ENCODE data around the gene MYBBP1A.

The MYBBP1A gene

DNA sequence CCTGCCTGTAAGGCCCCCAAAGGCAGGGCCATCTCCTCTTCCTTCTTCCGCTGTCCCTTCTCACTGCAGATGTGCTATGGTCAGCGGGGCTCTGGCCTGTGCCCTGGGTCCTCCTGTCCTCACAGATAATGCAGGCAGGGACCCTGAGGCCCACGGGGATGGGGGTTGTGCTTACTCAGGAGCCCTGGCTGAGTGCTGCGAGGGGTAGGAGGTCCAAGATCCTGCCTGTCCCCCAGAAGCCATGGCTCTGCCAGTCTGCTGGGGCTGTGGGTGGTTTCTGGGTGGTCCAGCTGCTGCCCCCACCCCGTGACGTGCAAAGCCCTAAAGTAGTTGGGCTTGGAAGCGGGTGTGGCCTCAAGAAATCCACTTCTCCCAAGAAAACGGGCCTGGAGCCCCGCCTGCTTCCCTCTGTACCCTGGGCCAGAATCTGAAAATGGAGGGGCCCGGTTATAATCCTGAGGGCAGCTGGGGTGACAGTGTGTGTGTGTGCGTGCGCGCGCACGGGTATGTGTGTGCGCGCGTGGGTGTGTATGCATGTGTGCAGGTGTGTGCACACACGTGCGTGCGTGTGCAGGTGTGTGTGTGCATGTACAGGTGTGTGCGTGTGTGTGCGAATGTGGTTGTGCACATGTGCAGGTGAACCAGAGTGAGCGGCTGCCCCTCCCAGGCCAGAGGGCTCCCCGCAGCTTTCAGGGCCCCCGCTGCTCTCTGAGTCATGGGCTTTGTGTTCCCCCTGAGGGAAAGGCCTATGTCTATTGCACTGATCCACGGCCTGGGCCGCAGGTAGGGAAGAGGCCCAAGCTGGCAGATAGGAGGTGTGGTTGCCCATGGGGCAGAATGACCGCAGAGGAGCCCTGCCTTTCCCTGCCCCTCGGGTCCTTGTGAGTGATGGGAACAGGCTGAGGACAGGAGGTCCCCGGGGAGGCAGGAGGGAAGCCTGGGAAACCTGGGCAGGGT, 42.8 kb downstream of the MYBBP1A start:
- no peak for DNase-seq
- TF ChIP-seq GATA1 (IDR thresholded peaks at IDR 0.05; ENCODE audit: low read depth, low read length) = no peak
- TF ChIP-seq POLR2A (IDR thresholded peaks at IDR 0.05; ENCODE audit: low read length) = no peak

GRCh38 chr17:4511199-4511932, 43.8 kb downstream of the MYBBP1A start:
- DNase-seq = no peak
- no peak for TF ChIP-seq GATA1 (IDR thresholded peaks at IDR 0.05; ENCODE audit: low read depth, low read length)

- TF ChIP-seq POLR2A (IDR thresholded peaks at IDR 0.05; ENCODE audit: low read length) (no peak), GATA1 (IDR thresholded peaks at IDR 0.05; ENCODE audit: low read depth, low read length) (no peak)
- no peak for DNase-seq
Observed at GRCh38 chr17:4510618-4510941, 44.6 kb downstream of the MYBBP1A start.

DNA sequence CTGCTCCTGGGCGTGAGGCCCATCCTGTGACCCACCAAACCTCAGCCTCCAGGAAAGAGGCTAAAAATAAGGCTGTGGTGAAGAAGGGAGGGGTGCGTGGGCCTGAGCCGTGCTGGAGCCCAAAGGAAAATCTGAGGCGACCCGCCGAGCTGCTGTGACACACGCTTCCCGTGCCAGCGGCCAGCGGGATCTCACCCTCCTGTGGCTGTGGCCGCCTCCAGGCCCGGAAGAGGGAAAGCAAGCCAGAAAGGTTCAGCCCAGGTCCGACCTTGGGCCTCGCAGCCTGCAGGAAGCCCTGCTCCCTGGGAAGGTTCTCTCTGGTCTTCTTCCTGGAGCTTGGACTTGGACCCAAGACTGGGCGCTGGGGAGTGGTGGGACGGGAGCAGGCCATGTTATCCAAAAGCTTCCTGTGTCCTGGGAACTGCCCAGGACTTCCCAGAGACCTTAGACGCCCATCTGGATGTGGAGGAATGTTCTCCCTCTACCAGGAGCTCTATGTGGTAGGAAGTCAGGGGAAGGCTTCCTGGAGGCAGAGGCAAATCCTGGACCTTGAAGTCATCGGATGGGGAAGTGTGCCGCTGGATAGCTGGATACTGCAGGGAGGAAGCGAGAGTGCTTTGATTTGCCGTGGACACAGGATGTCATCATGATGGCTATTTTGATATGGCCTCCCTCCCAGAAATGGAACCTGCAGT, 45.1 kb downstream of the MYBBP1A start:
- no peak for DNase-seq
- no peak for TF ChIP-seq POLR2A (IDR thresholded peaks at IDR 0.05; ENCODE audit: low read length)
- TF ChIP-seq GATA1 (IDR thresholded peaks at IDR 0.05; ENCODE audit: low read depth, low read length) = no peak

DNA sequence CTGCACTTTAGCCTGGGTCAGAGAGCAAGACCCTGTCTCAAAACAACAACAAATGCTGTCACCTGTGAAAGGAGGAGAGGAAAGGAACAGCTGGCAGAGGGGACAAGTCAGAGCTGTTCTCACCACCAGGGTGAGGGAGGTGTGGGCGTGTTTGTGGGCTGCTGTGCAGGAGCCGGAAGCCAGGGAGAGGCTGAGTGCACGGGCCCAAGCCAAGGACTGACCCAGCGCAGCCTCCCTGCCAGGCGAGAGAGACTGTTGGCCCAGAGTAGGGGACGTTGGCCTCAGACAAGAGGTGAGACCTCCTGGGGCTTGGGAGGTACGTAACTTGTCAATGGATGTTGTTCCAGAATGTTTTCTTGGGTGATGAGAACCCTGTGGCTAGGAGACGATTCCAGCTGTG, 45.8 kb downstream of the MYBBP1A start:
- DNase-seq = no peak
- TF ChIP-seq POLR2A (IDR thresholded peaks at IDR 0.05; ENCODE audit: low read length) (no peak), GATA1 (IDR thresholded peaks at IDR 0.05; ENCODE audit: low read depth, low read length) (no peak)

GRCh38 chr17:4508207-4508606, 47.0 kb downstream of the MYBBP1A start:
- no peak for DNase-seq
- no peak for TF ChIP-seq GATA1 (IDR thresholded peaks at IDR 0.05; ENCODE audit: low read depth, low read length)
- TF ChIP-seq POLR2A (IDR thresholded peaks at IDR 0.05; ENCODE audit: low read length) = no peak

DNA sequence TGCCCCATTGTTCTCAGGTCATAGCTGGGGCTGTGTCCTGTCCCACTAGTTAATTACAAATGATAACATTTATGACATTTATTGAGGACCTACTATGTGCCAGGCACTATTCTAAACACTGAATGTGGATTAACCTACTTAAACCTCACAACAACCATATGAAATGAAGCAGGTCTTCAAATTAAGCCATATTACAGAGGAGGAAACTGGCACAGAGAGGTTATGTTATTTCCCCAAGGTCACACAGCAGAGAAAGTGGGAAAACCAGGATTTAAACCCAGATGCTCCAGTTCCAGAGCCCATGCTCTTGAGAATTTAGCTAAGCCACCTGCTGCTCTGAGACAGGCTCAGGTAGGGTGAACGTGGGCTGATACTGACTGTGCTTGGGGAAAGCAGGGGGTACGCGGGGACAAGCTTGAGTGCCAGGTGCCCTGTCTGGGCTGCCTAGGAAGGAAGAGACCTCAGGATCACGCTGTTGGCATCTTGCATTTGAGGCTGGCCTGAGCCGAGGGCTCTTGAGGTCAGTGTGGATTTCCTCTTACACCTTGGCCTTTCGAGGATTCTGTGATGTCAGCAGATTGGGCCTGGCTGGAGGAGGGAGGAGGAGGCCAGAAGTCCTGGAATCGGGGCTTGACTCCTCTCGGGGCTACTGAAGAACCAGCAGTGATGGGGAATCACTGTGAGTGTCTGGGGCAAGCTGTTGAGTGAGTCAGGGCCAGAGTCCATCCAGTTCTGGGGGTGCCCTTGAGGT, 47.6 kb downstream of the MYBBP1A start:
- TF ChIP-seq GATA1 (IDR thresholded peaks at IDR 0.05; ENCODE audit: low read depth, low read length) (no peak), POLR2A (IDR thresholded peaks at IDR 0.05; ENCODE audit: low read length) (no peak)
- DNase-seq = no peak

- no peak for DNase-seq
- TF ChIP-seq POLR2A (IDR thresholded peaks at IDR 0.05; ENCODE audit: low read length) (no peak), GATA1 (IDR thresholded peaks at IDR 0.05; ENCODE audit: low read depth, low read length) (no peak)
Observed at GRCh38 chr17:4506892-4507291, 48.3 kb downstream of the MYBBP1A start.

GRCh38 chr17:4506175-4506813, 48.9 kb downstream of the MYBBP1A start:
- DNase-seq = peak; percentile 60 to 89
- TF ChIP-seq POLR2A (IDR thresholded peaks at IDR 0.05; ENCODE audit: low read length) = no peak
- no peak for TF ChIP-seq GATA1 (IDR thresholded peaks at IDR 0.05; ENCODE audit: low read depth, low read length)

GRCh38 chr17:4505187-4505586, 50.0 kb downstream of the MYBBP1A start:
- TF ChIP-seq POLR2A (IDR thresholded peaks at IDR 0.05; ENCODE audit: low read length) (no peak), GATA1 (IDR thresholded peaks at IDR 0.05; ENCODE audit: low read depth, low read length) (no peak)
- DNase-seq = no peak

- DNase-seq = no peak
Observed at GRCh38 chr17:4504188-4504587, 51.0 kb downstream of the MYBBP1A start.

DNA sequence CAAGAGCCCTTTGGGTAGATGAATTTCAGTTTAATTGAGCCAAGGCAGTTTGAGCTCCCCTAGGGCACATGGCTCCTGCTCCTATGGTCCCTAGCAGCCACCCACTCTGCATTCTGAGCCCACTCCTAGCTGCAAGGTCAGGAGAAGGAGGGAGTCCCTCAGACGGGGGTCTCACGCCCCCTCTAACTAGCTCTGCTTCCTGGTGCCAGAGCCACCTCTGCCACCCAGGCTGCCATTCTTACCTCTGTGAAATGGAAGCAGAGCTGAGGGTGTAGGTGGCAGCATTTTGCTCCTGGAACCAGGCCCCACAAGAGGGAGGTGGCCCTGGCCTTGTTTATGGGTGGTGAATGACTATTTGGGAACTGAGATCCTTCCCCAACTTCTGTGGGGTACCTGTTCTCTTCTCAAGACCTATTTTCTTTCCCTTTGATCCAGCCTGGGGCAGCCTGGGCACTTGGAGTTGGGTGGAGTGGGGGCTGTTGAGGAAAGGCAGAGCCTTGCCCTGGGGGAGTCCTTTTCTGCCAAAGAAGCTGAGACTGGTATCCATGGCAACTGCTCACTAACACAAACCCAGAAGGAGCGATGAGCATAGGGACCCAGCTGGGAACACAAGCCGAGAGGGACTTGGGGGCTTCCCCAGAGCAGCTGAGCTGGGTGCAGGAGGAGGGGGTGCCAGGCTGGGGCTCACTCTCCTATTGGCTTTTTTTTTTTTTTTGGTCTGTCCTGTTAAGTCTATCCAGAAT, 51.7 kb downstream of the MYBBP1A start:
- TF ChIP-seq GATA1 (IDR thresholded peaks at IDR 0.05; ENCODE audit: low read depth, low read length) (no peak), POLR2A (IDR thresholded peaks at IDR 0.05; ENCODE audit: low read length) (no peak)
- no peak for DNase-seq

More at GRCh38 chr17:4504188-4504587, 51.0 kb downstream of the MYBBP1A start:
- TF ChIP-seq POLR2A (IDR thresholded peaks at IDR 0.05; ENCODE audit: low read length) (no peak), GATA1 (IDR thresholded peaks at IDR 0.05; ENCODE audit: low read depth, low read length) (no peak)

All from erythroblast (primary cell).